Natural killer cell (primary cell): ENCODE measurements around the gene ALDOC. TPM values are rescaled to one million over a fixed set of nuclear protein-coding genes. Genes with fewer than 3 reads are reported as not detected.

ENCODE experiments used
- ATAC-seq, 3 donors: fragments of 150-1000 bp in 2 of 3; fragments of 200-7000 bp in 1 of 3; cut with Tn5 transposase; 1 replicate in 1 of 3; 2 replicates in 2 of 3; pipeline ENCODE4 v1.10.0; 2021; ENCODE audit warnings: mild to moderate bottlenecking in 2 of 3, moderate library complexity in 2 of 3
- DNase-seq, 2 donors: peaks; one replicate each; pipeline versions ENCODE4 v3.0.0 to v3.0.0-alpha.2; 2013 to 2021; ENCODE audit warnings: mixed read lengths in 1 of 2
- H3K27ac ChIP-seq: one replicate; pipeline ENCODE4 v1.5.1; 2013; ENCODE audit warnings: mild to moderate bottlenecking, low read length
- H3K27me3 ChIP-seq: one replicate; pipeline ENCODE4 v1.6.1; 2013; ENCODE audit warnings: low read length; ENCODE audit not compliant: control insufficient read depth, insufficient read depth
- H3K36me3 ChIP-seq: one replicate; pipeline ENCODE4 v1.6.1; 2013; ENCODE audit warnings: low read length; ENCODE audit not compliant: control insufficient read depth, insufficient read depth
- H3K4me1 ChIP-seq: one replicate; pipeline ENCODE4 v1.6.1; 2013; ENCODE audit warnings: low read length; ENCODE audit not compliant: control insufficient read depth, insufficient read depth
- H3K4me3 ChIP-seq: one replicate; pipeline ENCODE4 v1.5.1; 2013; ENCODE audit warnings: low read length
- H3K9me3 ChIP-seq: one replicate; pipeline ENCODE4 v1.6.1; 2013; ENCODE audit warnings: low read length; ENCODE audit not compliant: control insufficient read depth, insufficient read depth
- H3K27ac Mint-ChIP-seq, 2 donors: one replicate each; pipeline ENCODE4 v1.8.0; 2022; ENCODE audit warnings: mild to moderate bottlenecking in 2 of 2, mixed read lengths in 2 of 2, moderate library complexity in 1 of 2
- H3K27me3 Mint-ChIP-seq, 2 donors: one replicate each; pipeline ENCODE4 v1.8.0; 2022; ENCODE audit warnings: low read depth in 2 of 2, mixed read lengths in 2 of 2
- H3K36me3 Mint-ChIP-seq: one replicate; pipeline ENCODE4 v1.8.0; 2022; ENCODE audit warnings: mixed read lengths
- H3K4me1 Mint-ChIP-seq, 2 donors: one replicate each; pipeline ENCODE4 v1.8.0; 2022; ENCODE audit warnings: mixed read lengths in 2 of 2
- H3K4me3 Mint-ChIP-seq: one replicate; pipeline ENCODE4 v1.8.0; 2022; ENCODE audit warnings: mild to moderate bottlenecking, moderate library complexity, mixed read lengths
- H3K9me3 Mint-ChIP-seq, 2 donors: one replicate each; pipeline ENCODE4 v1.8.0; 2022; ENCODE audit warnings: mixed read lengths in 2 of 2
- CTCF ChIP-seq: fragments of 200-600 bp; IDR thresholded peaks from one replicate; pipeline ENCODE4 v1.8.0; 2022; ENCODE audit warnings: antibody characterized with exemption
- WGBS: methylation state at CpG from one replicate; pipeline ENCODE4 v1.1.7; 2013; ENCODE audit warnings: missing lambda C conversion rate; ENCODE audit not compliant: insufficient coverage; 5-methylcytosine and 5-hydroxymethylcytosine counted together
- intact Hi-C: fragments of 100-400 bp; cut with micrococcal nuclease; formaldehyde crosslinking; loops from one replicate; pipeline ENCODE4 v1.14.2; 2022
- total RNA-seq, 4 donors: library from RNA; stranded (reverse); fragments of 120-200 nt in 1 of 4; gene quantifications; one replicate each; pipeline versions ENCODE4 v1.2.3 to v1.2.4, GENCODE V29; 2013 to 2022

ALDOC gene
- total RNA-seq, 3 donors from 2014 or later (not counting 1 experiment from before 2014, with no cell fraction given) = 18.2 to 25.4 (median 23.0) TPM

- Mint-ChIP-seq H3K36me3 (peaks cover 11% of the 10 kb centered on the region), H3K9me3 (no peaks in the 10 kb centered on the region), H3K4me1 (peaks cover 41 to 62% of the 10 kb centered on the region in 2 donors), H3K4me3 (peak within 1 kb of the TSS; percentile 92), H3K27me3 (no peaks in the 10 kb centered on the region), H3K27ac (peak within 1 kb of the TSS; percentile 87 to 93)
- peak; percentile 71 to 86 (median 79) for ATAC-seq
- peak; percentile 80 to 89 for DNase-seq
- WGBS = 2% methylated on average over 61 of the region's 67 CpGs
- no peak for TF ChIP-seq CTCF
- H3K4me1 ChIP-seq = peaks cover 52% of the 10 kb centered on the region
- H3K27me3 ChIP-seq = no peaks in the 10 kb centered on the region
- intact Hi-C loops = no loop called here
- H3K27ac ChIP-seq = no peak within 1 kb of the TSS
- H3K36me3 ChIP-seq = peaks cover 42% of the 10 kb centered on the region
- peak within 1 kb of the TSS; percentile 48 for H3K4me3 ChIP-seq
- no peaks in the 10 kb centered on the region for H3K9me3 ChIP-seq
Measured at GRCh38 chr17:28552176-28552999, 24.3 kb downstream of the ALDOC start, which contains the start of gene UNC119. Gene UNC119 (minus strand): TSS chr17:28552624. CDS start chr17:28552557, 67 bp downstream.

DNA sequence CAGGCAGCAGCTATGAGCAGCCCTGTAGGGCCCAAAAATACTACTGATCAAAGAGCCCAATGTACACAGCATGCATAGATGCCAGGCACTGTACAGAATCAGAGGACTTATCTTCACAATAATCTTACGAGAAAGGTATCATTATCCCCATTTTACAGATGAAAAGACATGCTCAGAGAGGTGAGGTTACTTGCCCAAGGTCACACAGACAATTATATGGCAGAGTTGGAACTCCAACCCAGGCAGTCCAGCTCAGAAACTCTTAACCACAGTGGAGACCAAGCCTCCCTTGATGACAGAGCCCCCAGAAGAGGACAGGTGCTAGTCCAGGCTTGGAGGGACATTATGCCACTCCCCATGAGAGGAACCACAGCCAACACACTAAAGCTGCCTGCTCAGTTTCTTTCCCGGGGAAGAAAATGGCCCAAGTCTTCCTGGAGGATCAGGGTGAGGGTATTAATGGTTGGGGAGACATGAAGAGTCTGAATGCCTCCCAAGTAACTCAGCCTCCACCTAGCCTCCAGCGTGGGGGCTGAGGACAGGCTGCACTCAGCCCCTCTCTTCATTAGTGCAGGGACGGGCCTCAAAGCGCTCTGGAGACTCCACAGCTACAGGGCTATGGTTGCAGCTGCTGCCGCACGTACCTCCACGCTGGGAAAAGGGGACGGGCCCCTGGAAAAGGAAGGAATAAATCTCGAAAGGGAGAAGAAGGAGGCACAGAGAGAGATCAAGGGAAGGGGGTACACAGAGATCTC, 25.1 kb downstream of the ALDOC start:
- no peaks in the 10 kb centered on the region for H3K27me3 Mint-ChIP-seq
- DNase-seq (peak in 1 of 2 donors; percentile 34), ATAC-seq (no peak)
- peaks cover 41 to 63% of the 10 kb centered on the region in 2 donors for H3K4me1 Mint-ChIP-seq
- H3K9me3 Mint-ChIP-seq = no peaks in the 10 kb centered on the region
- peaks cover 7% of the 10 kb centered on the region for H3K36me3 Mint-ChIP-seq
- no peak for TF ChIP-seq CTCF
- peaks cover 57% of the 10 kb centered on the region for H3K4me1 ChIP-seq
- H3K4me3 ChIP-seq = peak overlapping the region; percentile 48
- no peak overlapping the region for H3K27ac ChIP-seq
- H3K36me3 ChIP-seq = peaks cover 40% of the 10 kb centered on the region
- 31% methylated on average over 9 of the region's 10 CpGs for WGBS
- peak overlapping the region; percentile 87 to 93 for H3K27ac Mint-ChIP-seq
- no peaks in the 10 kb centered on the region for H3K27me3 ChIP-seq
- no peaks in the 10 kb centered on the region for H3K9me3 ChIP-seq
- intact Hi-C loops = no loop called here
- peak overlapping the region; percentile 92 for H3K4me3 Mint-ChIP-seq

DNA sequence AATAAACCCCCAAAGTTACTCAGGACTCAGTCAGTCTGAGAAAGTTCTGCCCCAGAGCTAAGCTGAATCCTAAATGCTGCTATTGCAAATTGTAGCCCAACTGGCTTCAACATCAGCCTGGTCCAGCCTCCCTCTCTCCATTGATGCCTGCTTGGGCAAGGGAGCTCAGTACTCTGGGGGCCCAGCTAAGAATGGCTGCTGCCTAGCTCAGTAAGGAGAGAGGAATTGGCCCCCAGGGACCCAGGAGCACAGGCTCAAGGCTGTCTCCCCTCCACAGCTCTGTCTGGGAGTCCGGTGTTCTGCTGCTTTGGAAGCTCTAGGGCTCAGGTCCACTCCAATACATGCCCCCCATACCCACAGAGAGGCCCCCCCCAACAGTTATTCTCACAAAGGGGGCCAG, 25.8 kb downstream of the ALDOC start:
- no peaks in the 10 kb centered on the region for H3K36me3 Mint-ChIP-seq
- H3K27ac Mint-ChIP-seq = peak overlapping the region; percentile 87 to 93
- Histone ChIP-seq H3K27me3 (no peaks in the 10 kb centered on the region), H3K27ac (peak overlapping the region; percentile 88), H3K4me1 (peaks cover 57% of the 10 kb centered on the region), H3K36me3 (peaks cover 37% of the 10 kb centered on the region), H3K9me3 (no peaks in the 10 kb centered on the region), H3K4me3 (no peak overlapping the region)
- WGBS = 92% methylated on average over 1 of the region's 1 CpG
- H3K27me3 Mint-ChIP-seq = no peaks in the 10 kb centered on the region
- no peaks in the 10 kb centered on the region for H3K9me3 Mint-ChIP-seq
- ATAC-seq (no peak), DNase-seq (peak in 1 of 2 donors; percentile 20)
- H3K4me3 Mint-ChIP-seq = peak overlapping the region; percentile 92
- intact Hi-C loops = no loop called here
- TF ChIP-seq CTCF = no peak
- peaks cover 41 to 63% of the 10 kb centered on the region in 2 donors for H3K4me1 Mint-ChIP-seq
